Keratinocyte (primary cell): ENCODE results near the gene SLC22A12. TPM values are rescaled to one million over a fixed set of nuclear protein-coding genes. Genes with fewer than 3 reads are reported as not detected.

Experiments
- DNase-seq: peaks from one replicate; pipeline ENCODE4 v3.0.0-alpha.2; 2011; ENCODE audit warnings: low read depth, missing footprints, low spot score
- FAIRE-seq: peaks from 2 replicates; lab custom pipeline; 2011; peaks lifted over from hg19 to GRCh38; lab: Jason Lieb, UNC
- H2AFZ ChIP-seq: 2 replicates; pipeline ENCODE4 v1.6.0; 2012; ENCODE audit warnings: low read length, control low read depth, inconsistent platforms; ENCODE audit not compliant: control insufficient read depth
- H3K27ac ChIP-seq: 2 replicates; pipeline ENCODE4 v1.5.1; 2011; ENCODE audit warnings: low read length; ENCODE audit not compliant: control insufficient read depth, insufficient read depth
- H3K27me3 ChIP-seq: 3 replicates; pipeline ENCODE4 v1.6.0; 2011; ENCODE audit warnings: low read length; ENCODE audit not compliant: control insufficient read depth, insufficient read depth; ENCODE audit errors: extremely low read depth
- H3K36me3 ChIP-seq, 2 experiments: 2 replicates in 1 of 2; 3 replicates in 1 of 2; pipeline ENCODE4 v1.5.1; 2011; ENCODE audit warnings: low read length in 2 of 2, mild to moderate bottlenecking in 1 of 2; ENCODE audit not compliant: control insufficient read depth in 2 of 2, insufficient read depth in 2 of 2; ENCODE audit errors: extremely low read depth in 1 of 2
- H3K4me1 ChIP-seq: 3 replicates; pipeline ENCODE4 v1.5.1; 2011; ENCODE audit warnings: low read length; ENCODE audit not compliant: control insufficient read depth, insufficient read depth; ENCODE audit errors: extremely low read depth
- H3K4me2 ChIP-seq: 3 replicates; pipeline ENCODE4 v1.6.0; 2011; ENCODE audit warnings: low read depth, low read length; ENCODE audit not compliant: control insufficient read depth, insufficient read depth; ENCODE audit errors: extremely low read depth
- H3K4me3 ChIP-seq, 3 experiments: fragments of 200-600 bp in 1 of 3; sonication (generic) in 1 of 3; 2 replicates in 2 of 3; 3 replicates in 1 of 3; pipeline ENCODE4 v1.5.1; 2011 to 2016; ENCODE audit warnings: low read length in 3 of 3, mild to moderate bottlenecking in 3 of 3, control low read depth in 2 of 3, inconsistent platforms in 1 of 3, low read depth in 1 of 3, mixed read lengths in 1 of 3, mixed run types in 1 of 3, moderate library complexity in 1 of 3; ENCODE audit not compliant: control insufficient read depth in 2 of 3, insufficient read depth in 2 of 3; ENCODE audit errors: extremely low read depth in 1 of 3
- H3K79me2 ChIP-seq: 2 replicates; pipeline ENCODE4 v1.6.0; 2012; ENCODE audit warnings: low read length; ENCODE audit not compliant: control insufficient read depth, insufficient read depth
- H3K9ac ChIP-seq: 3 replicates; pipeline ENCODE4 v1.6.0; 2011; ENCODE audit warnings: low read length; ENCODE audit not compliant: control insufficient read depth, insufficient read depth; ENCODE audit errors: extremely low read depth
- H3K9me1 ChIP-seq: 3 replicates; pipeline ENCODE4 v1.6.0; 2011; ENCODE audit warnings: low read length; ENCODE audit not compliant: control insufficient read depth, insufficient read depth; ENCODE audit errors: extremely low read depth
- H3K9me3 ChIP-seq: 2 replicates; pipeline ENCODE4 v1.5.1; 2012; ENCODE audit warnings: low read depth, low read length; ENCODE audit not compliant: control insufficient read depth
- H4K20me1 ChIP-seq: 3 replicates; pipeline ENCODE4 v1.6.0; 2011; ENCODE audit warnings: low read length; ENCODE audit not compliant: control insufficient read depth, insufficient read depth; ENCODE audit errors: extremely low read depth
- CTCF ChIP-seq, 3 experiments: IDR thresholded peaks in 1 of 3; conservative IDR thresholded peaks in 1 of 3; optimal IDR thresholded peaks in 1 of 3; 2 replicates in 2 of 3; 3 replicates in 1 of 3; pipeline versions ENCODE3 to v1.5.1; 2011; ENCODE audit warnings: low read length in 3 of 3, mild to moderate bottlenecking in 3 of 3, moderate library complexity in 2 of 3, control low read depth in 1 of 3, inconsistent platforms in 1 of 3; ENCODE audit not compliant: insufficient read depth in 2 of 3; ENCODE audit errors: extremely low read depth in 1 of 3
- EZH2 ChIP-seq: IDR thresholded peaks from one replicate; pipeline ENCODE4 v1.6.1; 2012; ENCODE audit warnings: inconsistent platforms, mild to moderate bottlenecking, low read length, moderate library complexity
- dilution Hi-C: fragments of 300-500 bp; cut with MboI; formaldehyde crosslinking; loops from one replicate; pipeline ENCODE4 v1.7.0; 2020; ENCODE audit warnings: low sequenced_read_pairs; ENCODE audit not compliant: extremely low pct_ligation_motif_present
- polyA plus RNA-seq, 5 experiments: library from polyadenylated mRNA; depleted of rRNA in 3 of 5; stranded (reverse) in 3 of 5; stranded (forward) in 1 of 5; unstranded in 1 of 5; fragments of >200 nt; gene quantifications; 1 replicate in 1 of 5; 2 replicates in 3 of 5; 3 replicates in 1 of 5; pipeline versions ENCODE4 v1.2.1 to v1.2.3, GENCODE V29; 2011 to 2012; ENCODE audit warnings: missing spikeins in 2 of 5, low read depth in 1 of 5, low replicate concordance in 1 of 5

SLC22A12 gene
- polyA plus RNA-seq, 1 donor (not counting 4 experiments of a cell fraction or from before 2014, with no cell fraction given), result not detected

- H3K4me3 ChIP-seq, result no peak overlapping the region
- no peaks in the 10 kb centered on the region for H3K4me1 ChIP-seq
- H2AFZ ChIP-seq, result no peak overlapping the region
- H3K79me2 ChIP-seq, result no peaks in the 10 kb centered on the region
- no peaks in the 10 kb centered on the region for H3K9me3 ChIP-seq
- DNase-seq (no peak), FAIRE-seq (peak; percentile 74)
- H3K27me3 ChIP-seq, result peaks cover 19% of the 10 kb centered on the region
- TF ChIP-seq CTCF (optimal IDR thresholded peaks at IDR 0.05 in 1 of 3, IDR thresholded peaks at IDR 0.05 in 1 of 3, conservative IDR thresholded peaks at IDR 0.05 in 1 of 3; ENCODE audit: extremely low read depth in 1 of 3, insufficient read depth in 2 of 3, low read length in 3 of 3) (peak; percentile 70 to 80 (median 78)), EZH2 (no peak)
- no peaks in the 10 kb centered on the region for H3K9me1 ChIP-seq
- no peaks in the 10 kb centered on the region for H4K20me1 ChIP-seq
- H3K36me3 ChIP-seq, result no peaks in the 10 kb centered on the region
- no peak overlapping the region for H3K27ac ChIP-seq
- no peak overlapping the region for H3K9ac ChIP-seq
- no peak overlapping the region for H3K4me2 ChIP-seq
- dilution Hi-C loops, result no loop called here
Measured at GRCh38 chr11:64650923-64651523, 60.0 kb downstream of the SLC22A12 start.

Other genes with a start within 250 kb of the SLC22A12 start
- 46.5 to 62.7 TPM (median 52.4 TPM) in 3 replicates for gene RPS6KA4, start 232.1 kb upstream of the SLC22A12 start, polyA plus RNA-seq
- not detected in 3 replicates for gene SLC22A11, start 35.3 kb upstream of the SLC22A12 start, polyA plus RNA-seq
- not detected in 3 replicates for gene NRXN2, start 132.0 kb downstream of the SLC22A12 start, polyA plus RNA-seq
- gene RASGRP2, start 152.9 kb downstream of the SLC22A12 start, polyA plus RNA-seq, result 0.35 to 0.49 TPM (median 0.49 TPM) in 3 replicates
- gene PYGM, start 168.8 kb downstream of the SLC22A12 start, polyA plus RNA-seq, result 0.05 to 0.14 TPM in 2 of 3 replicates, not detected in the other
- gene SF1, start 187.3 kb downstream of the SLC22A12 start, polyA plus RNA-seq, result 34.3 to 153 TPM (median 54.5 TPM) in 3 replicates
- gene MAP4K2, start 212.0 kb downstream of the SLC22A12 start, polyA plus RNA-seq, result 6.7 to 12.5 TPM (median 10.7 TPM) in 3 replicates
- 14.2 to 19.1 TPM (median 18.2 TPM) in 3 replicates for gene MEN1, start 219.3 kb downstream of the SLC22A12 start, polyA plus RNA-seq